ENCODE data around the gene EPS15. TPM values are rescaled to one million over a fixed set of nuclear protein-coding genes. Genes with fewer than 3 reads are reported as not detected.

The EPS15 gene
- total and polyA plus RNA-seq, 10 of the 15 experiments (the other 5 are each of a cell fraction or from before 2014, with no cell fraction given), result 24.7 to 87.8 (median 56.3) TPM

DNA sequence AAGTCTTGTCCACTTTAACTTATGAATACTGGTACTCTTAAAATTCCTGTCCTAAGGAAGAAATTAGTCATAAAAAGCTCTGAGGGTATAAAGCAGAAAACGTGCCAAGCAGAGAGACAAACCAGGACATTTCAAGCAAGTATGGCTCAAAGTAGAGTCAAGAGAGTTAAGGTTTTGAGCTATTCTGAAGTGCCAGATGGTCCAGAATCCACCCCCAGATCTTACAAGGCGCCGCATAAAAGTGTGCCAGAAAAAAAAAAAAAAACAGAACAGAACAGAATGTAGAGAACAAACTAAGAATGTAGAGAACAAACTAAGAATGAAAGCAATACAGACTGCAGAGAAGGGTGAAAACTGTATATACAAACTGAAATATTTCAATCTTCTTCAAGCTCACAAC lies 12.5 kb downstream of the EPS15 start (continued):
- TF ChIP-seq, protein P1, sequence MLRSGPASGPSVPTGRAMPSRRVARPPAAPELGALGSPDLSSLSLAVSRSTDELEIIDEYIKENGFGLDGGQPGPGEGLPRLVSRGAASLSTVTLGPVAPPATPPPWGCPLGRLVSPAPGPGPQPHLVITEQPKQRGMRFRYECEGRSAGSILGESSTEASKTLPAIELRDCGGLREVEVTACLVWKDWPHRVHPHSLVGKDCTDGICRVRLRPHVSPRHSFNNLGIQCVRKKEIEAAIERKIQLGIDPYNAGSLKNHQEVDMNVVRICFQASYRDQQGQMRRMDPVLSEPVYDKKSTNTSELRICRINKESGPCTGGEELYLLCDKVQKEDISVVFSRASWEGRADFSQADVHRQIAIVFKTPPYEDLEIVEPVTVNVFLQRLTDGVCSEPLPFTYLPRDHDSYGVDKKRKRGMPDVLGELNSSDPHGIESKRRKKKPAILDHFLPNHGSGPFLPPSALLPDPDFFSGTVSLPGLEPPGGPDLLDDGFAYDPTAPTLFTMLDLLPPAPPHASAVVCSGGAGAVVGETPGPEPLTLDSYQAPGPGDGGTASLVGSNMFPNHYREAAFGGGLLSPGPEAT (IDR thresholded peaks at IDR 0.05; ENCODE audit: low read depth), result peak; percentile 89
- TF ChIP-seq SIX5 (IDR thresholded peaks at IDR 0.05; ENCODE audit: low read depth, low read length, severe bottlenecking) (no peak), SREBF1 (IDR thresholded peaks at IDR 0.05; ENCODE audit: low read length) (no peak), LARP7 (IDR thresholded peaks at IDR 0.05) (no peak), NRF1 (conservative IDR thresholded peaks at IDR 0.05; ENCODE audit: low read depth, low read length) (no peak), NFYA (IDR thresholded peaks at IDR 0.05; ENCODE audit: borderline replicate concordance, low read depth, low read length) (no peak), HDGF (IDR thresholded peaks at IDR 0.05) (no peak), RUNX3 (IDR thresholded peaks at IDR 0.05; ENCODE audit: low read length) (peak; percentile 61; the same call in 1 of the 2 replicates), CEBPB (IDR thresholded peaks at IDR 0.05; ENCODE audit: borderline replicate concordance in 1 of 2, low read depth in 2 of 2, low read length in 2 of 2) (no peak), TCF3 (IDR thresholded peaks at IDR 0.05; ENCODE audit: borderline replicate concordance, insufficient read depth, low read depth, low read length) (no peak), PML (IDR thresholded peaks at IDR 0.05; ENCODE audit: low read length) (no peak), TCF7 (IDR thresholded peaks at IDR 0.05; ENCODE audit: borderline replicate concordance) (no peak)
- TF ChIP-seq, protein P2, sequence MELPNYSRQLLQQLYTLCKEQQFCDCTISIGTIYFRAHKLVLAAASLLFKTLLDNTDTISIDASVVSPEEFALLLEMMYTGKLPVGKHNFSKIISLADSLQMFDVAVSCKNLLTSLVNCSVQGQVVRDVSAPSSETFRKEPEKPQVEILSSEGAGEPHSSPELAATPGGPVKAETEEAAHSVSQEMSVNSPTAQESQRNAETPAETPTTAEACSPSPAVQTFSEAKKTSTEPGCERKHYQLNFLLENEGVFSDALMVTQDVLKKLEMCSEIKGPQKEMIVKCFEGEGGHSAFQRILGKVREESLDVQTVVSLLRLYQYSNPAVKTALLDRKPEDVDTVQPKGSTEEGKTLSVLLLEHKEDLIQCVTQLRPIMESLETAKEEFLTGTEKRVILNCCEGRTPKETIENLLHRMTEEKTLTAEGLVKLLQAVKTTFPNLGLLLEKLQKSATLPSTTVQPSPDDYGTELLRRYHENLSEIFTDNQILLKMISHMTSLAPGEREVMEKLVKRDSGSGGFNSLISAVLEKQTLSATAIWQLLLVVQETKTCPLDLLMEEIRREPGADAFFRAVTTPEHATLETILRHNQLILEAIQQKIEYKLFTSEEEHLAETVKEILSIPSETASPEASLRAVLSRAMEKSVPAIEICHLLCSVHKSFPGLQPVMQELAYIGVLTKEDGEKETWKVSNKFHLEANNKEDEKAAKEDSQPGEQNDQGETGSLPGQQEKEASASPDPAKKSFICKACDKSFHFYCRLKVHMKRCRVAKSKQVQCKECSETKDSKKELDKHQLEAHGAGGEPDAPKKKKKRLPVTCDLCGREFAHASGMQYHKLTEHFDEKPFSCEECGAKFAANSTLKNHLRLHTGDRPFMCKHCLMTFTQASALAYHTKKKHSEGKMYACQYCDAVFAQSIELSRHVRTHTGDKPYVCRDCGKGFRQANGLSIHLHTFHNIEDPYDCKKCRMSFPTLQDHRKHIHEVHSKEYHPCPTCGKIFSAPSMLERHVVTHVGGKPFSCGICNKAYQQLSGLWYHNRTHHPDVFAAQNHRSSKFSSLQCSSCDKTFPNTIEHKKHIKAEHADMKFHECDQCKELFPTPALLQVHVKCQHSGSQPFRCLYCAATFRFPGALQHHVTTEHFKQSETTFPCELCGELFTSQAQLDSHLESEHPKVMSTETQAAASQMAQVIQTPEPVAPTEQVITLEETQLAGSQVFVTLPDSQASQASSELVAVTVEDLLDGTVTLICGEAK (IDR thresholded peaks at IDR 0.05; ENCODE audit: borderline replicate concordance), result no peak
- TF ChIP-seq, protein P3, sequence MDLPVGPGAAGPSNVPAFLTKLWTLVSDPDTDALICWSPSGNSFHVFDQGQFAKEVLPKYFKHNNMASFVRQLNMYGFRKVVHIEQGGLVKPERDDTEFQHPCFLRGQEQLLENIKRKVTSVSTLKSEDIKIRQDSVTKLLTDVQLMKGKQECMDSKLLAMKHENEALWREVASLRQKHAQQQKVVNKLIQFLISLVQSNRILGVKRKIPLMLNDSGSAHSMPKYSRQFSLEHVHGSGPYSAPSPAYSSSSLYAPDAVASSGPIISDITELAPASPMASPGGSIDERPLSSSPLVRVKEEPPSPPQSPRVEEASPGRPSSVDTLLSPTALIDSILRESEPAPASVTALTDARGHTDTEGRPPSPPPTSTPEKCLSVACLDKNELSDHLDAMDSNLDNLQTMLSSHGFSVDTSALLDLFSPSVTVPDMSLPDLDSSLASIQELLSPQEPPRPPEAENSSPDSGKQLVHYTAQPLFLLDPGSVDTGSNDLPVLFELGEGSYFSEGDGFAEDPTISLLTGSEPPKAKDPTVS (IDR thresholded peaks at IDR 0.05; ENCODE audit: low read depth, low read length), result no peak
- TF ChIP-seq, protein P4, sequence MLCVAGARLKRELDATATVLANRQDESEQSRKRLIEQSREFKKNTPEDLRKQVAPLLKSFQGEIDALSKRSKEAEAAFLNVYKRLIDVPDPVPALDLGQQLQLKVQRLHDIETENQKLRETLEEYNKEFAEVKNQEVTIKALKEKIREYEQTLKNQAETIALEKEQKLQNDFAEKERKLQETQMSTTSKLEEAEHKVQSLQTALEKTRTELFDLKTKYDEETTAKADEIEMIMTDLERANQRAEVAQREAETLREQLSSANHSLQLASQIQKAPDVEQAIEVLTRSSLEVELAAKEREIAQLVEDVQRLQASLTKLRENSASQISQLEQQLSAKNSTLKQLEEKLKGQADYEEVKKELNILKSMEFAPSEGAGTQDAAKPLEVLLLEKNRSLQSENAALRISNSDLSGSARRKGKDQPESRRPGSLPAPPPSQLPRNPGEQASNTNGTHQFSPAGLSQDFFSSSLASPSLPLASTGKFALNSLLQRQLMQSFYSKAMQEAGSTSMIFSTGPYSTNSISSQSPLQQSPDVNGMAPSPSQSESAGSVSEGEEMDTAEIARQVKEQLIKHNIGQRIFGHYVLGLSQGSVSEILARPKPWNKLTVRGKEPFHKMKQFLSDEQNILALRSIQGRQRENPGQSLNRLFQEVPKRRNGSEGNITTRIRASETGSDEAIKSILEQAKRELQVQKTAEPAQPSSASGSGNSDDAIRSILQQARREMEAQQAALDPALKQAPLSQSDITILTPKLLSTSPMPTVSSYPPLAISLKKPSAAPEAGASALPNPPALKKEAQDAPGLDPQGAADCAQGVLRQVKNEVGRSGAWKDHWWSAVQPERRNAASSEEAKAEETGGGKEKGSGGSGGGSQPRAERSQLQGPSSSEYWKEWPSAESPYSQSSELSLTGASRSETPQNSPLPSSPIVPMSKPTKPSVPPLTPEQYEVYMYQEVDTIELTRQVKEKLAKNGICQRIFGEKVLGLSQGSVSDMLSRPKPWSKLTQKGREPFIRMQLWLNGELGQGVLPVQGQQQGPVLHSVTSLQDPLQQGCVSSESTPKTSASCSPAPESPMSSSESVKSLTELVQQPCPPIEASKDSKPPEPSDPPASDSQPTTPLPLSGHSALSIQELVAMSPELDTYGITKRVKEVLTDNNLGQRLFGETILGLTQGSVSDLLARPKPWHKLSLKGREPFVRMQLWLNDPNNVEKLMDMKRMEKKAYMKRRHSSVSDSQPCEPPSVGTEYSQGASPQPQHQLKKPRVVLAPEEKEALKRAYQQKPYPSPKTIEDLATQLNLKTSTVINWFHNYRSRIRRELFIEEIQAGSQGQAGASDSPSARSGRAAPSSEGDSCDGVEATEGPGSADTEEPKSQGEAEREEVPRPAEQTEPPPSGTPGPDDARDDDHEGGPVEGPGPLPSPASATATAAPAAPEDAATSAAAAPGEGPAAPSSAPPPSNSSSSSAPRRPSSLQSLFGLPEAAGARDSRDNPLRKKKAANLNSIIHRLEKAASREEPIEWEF (IDR thresholded peaks at IDR 0.05; ENCODE audit: insufficient replicate concordance, low read depth, low read length), result peak; percentile 59
- TF ChIP-seq, protein P5, sequence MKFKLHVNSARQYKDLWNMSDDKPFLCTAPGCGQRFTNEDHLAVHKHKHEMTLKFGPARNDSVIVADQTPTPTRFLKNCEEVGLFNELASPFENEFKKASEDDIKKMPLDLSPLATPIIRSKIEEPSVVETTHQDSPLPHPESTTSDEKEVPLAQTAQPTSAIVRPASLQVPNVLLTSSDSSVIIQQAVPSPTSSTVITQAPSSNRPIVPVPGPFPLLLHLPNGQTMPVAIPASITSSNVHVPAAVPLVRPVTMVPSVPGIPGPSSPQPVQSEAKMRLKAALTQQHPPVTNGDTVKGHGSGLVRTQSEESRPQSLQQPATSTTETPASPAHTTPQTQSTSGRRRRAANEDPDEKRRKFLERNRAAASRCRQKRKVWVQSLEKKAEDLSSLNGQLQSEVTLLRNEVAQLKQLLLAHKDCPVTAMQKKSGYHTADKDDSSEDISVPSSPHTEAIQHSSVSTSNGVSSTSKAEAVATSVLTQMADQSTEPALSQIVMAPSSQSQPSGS (IDR thresholded peaks at IDR 0.05; ENCODE audit: low read length), result peak; percentile 53
